Esophagus muscularis mucosa (tissue), 4 donors: ENCODE data around the gene ADAM19. TPM values are rescaled to one million over a fixed set of nuclear protein-coding genes. Genes with fewer than 3 reads are reported as not detected.

ENCODE experiments used
- DNase-seq: peaks from one replicate; pipeline ENCODE4 v3.0.0-alpha.2; 2017; ENCODE audit errors: extremely low spot score
- H3K27ac ChIP-seq, 4 donors: fragments of 200-600 bp; sonication (generic); replicated peaks in 1 of 4; 1 replicate in 3 of 4; 2 replicates in 1 of 4; pipeline ENCODE4 v1.5.1; 2016 to 2019; ENCODE audit warnings: mild to moderate bottlenecking in 1 of 4
- H3K27me3 ChIP-seq, 4 donors: fragments of 200-600 bp; sonication (generic); one replicate each; pipeline versions ENCODE4 v1.5.1 to v1.6.0; 2016 to 2019
- H3K36me3 ChIP-seq, 4 donors: fragments of 200-600 bp; sonication (generic); one replicate each; pipeline ENCODE4 v1.5.1; 2016 to 2019
- H3K4me1 ChIP-seq, 4 donors: fragments of 200-600 bp; sonication (generic); one replicate each; pipeline ENCODE4 v1.5.1; 2016 to 2019
- H3K4me3 ChIP-seq, 4 donors: fragments of 200-600 bp; sonication (generic); 1 replicate in 2 of 4; 2 replicates in 2 of 4; pipeline ENCODE4 v1.5.1; 2016 to 2019; ENCODE audit warnings: mild to moderate bottlenecking in 4 of 4, moderate library complexity in 1 of 4
- H3K9me3 ChIP-seq, 4 donors: fragments of 200-600 bp; sonication (generic); 1 replicate in 3 of 4; 2 replicates in 1 of 4; pipeline ENCODE4 v1.5.1; 2016 to 2019
- CTCF ChIP-seq, 3 experiments: fragments of 200-600 bp in 2 of 3; fragments of 450-650 bp in 1 of 3; sonication (generic) in 2 of 3; IDR thresholded peaks; one replicate each; pipeline ENCODE4 v1.5.1; 2017 to 2019; ENCODE audit warnings: antibody characterized with exemption in 3 of 3, mild to moderate bottlenecking in 2 of 3, moderate library complexity in 1 of 3
- EP300 ChIP-seq: sonication (generic); formaldehyde crosslinking; IDR thresholded peaks from one replicate; pipeline ENCODE4 v1.6.1; 2017; ENCODE audit warnings: antibody characterized with exemption
- POLR2A ChIP-seq: fragments of 450-650 bp; IDR thresholded peaks from one replicate; pipeline ENCODE4 v1.6.1; 2017; ENCODE audit warnings: antibody characterized with exemption, moderate library complexity, mild to moderate bottlenecking, low read depth
- POLR2AphosphoS5 ChIP-seq, 2 donors: sonication (generic); formaldehyde crosslinking; IDR thresholded peaks; one replicate each; pipeline ENCODE4 v1.6.1; 2017; ENCODE audit warnings: antibody characterized with exemption in 2 of 2
- WGBS: methylation state at CpG from one replicate; pipeline ENCODE4 v1.1.5; 2018; 5-methylcytosine and 5-hydroxymethylcytosine counted together
- intact Hi-C: fragments of 100-400 bp; cut with DNase I; formaldehyde crosslinking; loops from one replicate; pipeline ENCODE4 v1.15.1; 2023
- total RNA-seq, 4 donors: library from RNA; depleted of rRNA; stranded (reverse); fragments of >200 nt; gene quantifications; one replicate each; pipeline versions ENCODE4 v1.1.0 to v1.2.1, GENCODE V29; 2016

The ADAM19 gene
- total RNA-seq, 4 donors from 2014 or later, result 25.0 to 43.6 (median 28.1) TPM

- Histone ChIP-seq H3K27ac (peak overlapping the region; percentile 93 to 96 (median 94)), H3K27me3 (peaks cover 0 to 5% (median 0%) of the 10 kb centered on the region in 4 donors), H3K36me3 (peaks cover 0 to 11% (median 0%) of the 10 kb centered on the region in 4 donors), H3K4me3 (peak overlapping the region; percentile 78 to 99 (median 88)), H3K9me3 (no peaks in the 10 kb centered on the region), H3K4me1 (peaks cover 31 to 61% (median 60%) of the 10 kb centered on the region in 4 donors)
- WGBS, result 3% methylated on average over 34 of the region's 61 CpGs
- no peak for DNase-seq
- intact Hi-C loops, result loop anchor here (10.0 kb wide), 1 partner anchor 140 kb away; no protein-coding TSS in a partner anchor
- no peak for TF ChIP-seq CTCF (IDR thresholded peaks at IDR 0.05)
- TF ChIP-seq POLR2AphosphoS5 (IDR thresholded peaks at IDR 0.05), result peak in 1 of 2 donors; percentile 27
- no peak for TF ChIP-seq EP300
Observed at GRCh38 chr5:157574456-157575380, 857 bp downstream of the ADAM19 start.

- Histone ChIP-seq H3K4me3 (peak overlapping the region in 2 of 4 donors; percentile 1 to 12), H3K27ac (peak overlapping the region; percentile 93 to 96 (median 94)), H3K36me3 (peaks cover 0 to 32% (median 0%) of the 10 kb centered on the region in 4 donors), H3K9me3 (no peaks in the 10 kb centered on the region), H3K4me1 (peaks cover 31 to 87% (median 79%) of the 10 kb centered on the region in 4 donors), H3K27me3 (peaks cover 0 to 5% (median 0%) of the 10 kb centered on the region in 4 donors)
- TF ChIP-seq EP300, result no peak
- no peak for DNase-seq
- WGBS, result 13% methylated on average over 6 of the region's 6 CpGs
- intact Hi-C loops, result loop anchor here (10.0 kb wide), 1 partner anchor 143 kb away; no protein-coding TSS in a partner anchor
Observed at GRCh38 chr5:157571357-157571827, 4.2 kb downstream of the ADAM19 start.

- Histone ChIP-seq H3K4me3 (no peak overlapping the region), H3K27ac (peak overlapping the region; percentile 93 to 96 (median 94)), H3K36me3 (peaks cover 0 to 32% (median 0%) of the 10 kb centered on the region in 4 donors), H3K9me3 (no peaks in the 10 kb centered on the region), H3K4me1 (peaks cover 31 to 87% (median 79%) of the 10 kb centered on the region in 4 donors), H3K27me3 (peaks cover 0 to 5% (median 0%) of the 10 kb centered on the region in 4 donors)
- no peak for DNase-seq
- 90% methylated on average over 2 of the region's 2 CpGs for WGBS
- TF ChIP-seq POLR2AphosphoS5 (IDR thresholded peaks at IDR 0.05) (no peak), EP300 (no peak), POLR2A (no peak), CTCF (IDR thresholded peaks at IDR 0.05) (no peak)
- intact Hi-C loops, result loop anchor here (10.0 kb wide), 1 partner anchor 144 kb away; no protein-coding TSS in a partner anchor
Observed at GRCh38 chr5:157570531-157571200, 4.9 kb downstream of the ADAM19 start.

- H3K4me1 ChIP-seq, result peaks cover 34 to 93% (median 85%) of the 10 kb centered on the region in 4 donors
- 83% methylated on average over 2 of the region's 2 CpGs for WGBS
- DNase-seq, result no peak
- H3K27ac ChIP-seq, result peak overlapping the region in 2 of 4 donors; percentile 54 to 96
- no peak for TF ChIP-seq EP300
- no peak for TF ChIP-seq POLR2A
- TF ChIP-seq CTCF (IDR thresholded peaks at IDR 0.05), result no peak
- TF ChIP-seq POLR2AphosphoS5 (IDR thresholded peaks at IDR 0.05), result no peak
- intact Hi-C loops, result loop anchor here (10.0 kb wide), 1 partner anchor 176 kb away; the partner anchor contains the start of gene LSM11
- no peak overlapping the region for H3K4me3 ChIP-seq
- H3K27me3 ChIP-seq, result no peaks in the 10 kb centered on the region
- H3K9me3 ChIP-seq, result no peaks in the 10 kb centered on the region
- H3K36me3 ChIP-seq, result peaks cover 0 to 32% (median 0%) of the 10 kb centered on the region in 4 donors
Observed at GRCh38 chr5:157568720-157569119, 6.9 kb downstream of the ADAM19 start.
